IMR-90 (cell line): ENCODE results near the gene MOCS1. TPM values are rescaled to one million over a fixed set of nuclear protein-coding genes. Genes with fewer than 3 reads are reported as not detected.

Experiments used
- ATAC-seq: fragments of 200-7000 bp; cut with Tn5 transposase; 2 replicates; pipeline ENCODE4 v1.9.1; 2020; ENCODE audit warnings: low read depth, mild to moderate bottlenecking, moderate library complexity
- BruUV-seq: library from RNA; stranded (reverse); fragments of 400-500 nt; replicated peaks from 2 replicates; lab custom pipeline; 2021; lab: Mats Ljungman, UMichigan
- CTCF ChIA-PET: fragments of 300-600 bp; formaldehyde crosslinking; extraction: SDS; loops from one replicate; lab custom pipeline; 2021; ENCODE audit warnings: antibody characterized with exemption; lab: Yijun Ruan, JAX
- POLR2A ChIA-PET: fragments of 300-600 bp; sonication (Branson Sonifier 250); formaldehyde crosslinking; loops from one replicate; lab custom pipeline; 2022; ENCODE audit warnings: antibody characterized with exemption; ENCODE audit not compliant: unreplicated experiment; lab: Charles Lee
- DNase-seq: peaks from one replicate; pipeline ENCODE4 v3.0.0; 2013
- H2AFZ ChIP-seq: replicated peaks from 2 replicates; pipeline ENCODE3; 2013; ENCODE audit warnings: low read length, mild to moderate bottlenecking; ENCODE audit not compliant: poor library complexity
- H2AK5ac ChIP-seq: 2 replicates; pipeline ENCODE4 v1.6.1; 2013; ENCODE audit warnings: low read depth, low read length, inconsistent platforms
- H2AK9ac ChIP-seq: replicated peaks from 2 replicates; pipeline ENCODE3; 2013; ENCODE audit warnings: mild to moderate bottlenecking, low read depth, low read length, moderate library complexity; ENCODE audit not compliant: poor library complexity
- H2BK120ac ChIP-seq: 2 replicates; pipeline ENCODE4 v1.6.1; 2013; ENCODE audit warnings: low read depth, low read length, inconsistent platforms
- H2BK15ac ChIP-seq: 3 replicates; pipeline ENCODE4 v1.6.1; 2013; ENCODE audit warnings: low read depth, low read length, inconsistent platforms
- H2BK20ac ChIP-seq: 2 replicates; pipeline ENCODE4 v1.6.1; 2013; ENCODE audit warnings: low read depth, mild to moderate bottlenecking, inconsistent platforms, low read length, moderate library complexity
- H2BK5ac ChIP-seq: 2 replicates; pipeline ENCODE4 v1.6.1; 2013; ENCODE audit warnings: mild to moderate bottlenecking, low read depth, low read length, inconsistent platforms; ENCODE audit not compliant: poor library complexity, severe bottlenecking
- H3K14ac ChIP-seq: replicated peaks from 2 replicates; pipeline ENCODE4 v1.6.1; 2013; ENCODE audit warnings: low read depth, low read length, inconsistent platforms
- H3K18ac ChIP-seq: 2 replicates; pipeline ENCODE4 v1.6.1; 2013; ENCODE audit warnings: low read depth, low read length, control low read depth
- H3K23ac ChIP-seq: 2 replicates; pipeline ENCODE4 v1.6.1; 2013; ENCODE audit warnings: low read depth, low read length, inconsistent platforms
- H3K27ac ChIP-seq: 2 replicates; pipeline ENCODE4 v1.5.1; 2013; ENCODE audit warnings: mild to moderate bottlenecking, control low read depth, low read length; ENCODE audit not compliant: insufficient read depth
- H3K27me3 ChIP-seq: 2 replicates; pipeline ENCODE4 v1.6.1; 2013; ENCODE audit warnings: low read length; ENCODE audit not compliant: control insufficient read depth, insufficient read depth
- H3K36me3 ChIP-seq: 2 replicates; pipeline ENCODE4 v1.6.1; 2013; ENCODE audit warnings: low read length, mixed read lengths; ENCODE audit not compliant: control insufficient read depth, insufficient read depth
- H3K4ac ChIP-seq: 2 replicates; pipeline ENCODE4 v1.6.1; 2013; ENCODE audit warnings: low read depth, low read length, inconsistent platforms
- H3K4me1 ChIP-seq: 2 replicates; pipeline ENCODE4 v1.6.1; 2013; ENCODE audit warnings: low read length, mixed read lengths; ENCODE audit not compliant: control insufficient read depth, insufficient read depth
- H3K4me2 ChIP-seq: 2 replicates; pipeline ENCODE4 v1.6.1; 2013; ENCODE audit warnings: low read depth, mild to moderate bottlenecking, control low read depth, low read length, moderate library complexity
- H3K4me3 ChIP-seq: 2 replicates; pipeline ENCODE4 v1.5.1; 2013; ENCODE audit warnings: low read depth, mild to moderate bottlenecking, control low read depth, low read length, moderate library complexity; ENCODE audit not compliant: insufficient read depth
- H3K56ac ChIP-seq: 2 replicates; pipeline ENCODE4 v1.6.1; 2013; ENCODE audit warnings: low read length, inconsistent platforms; ENCODE audit not compliant: insufficient read depth; ENCODE audit errors: extremely low read depth
- H3K79me1 ChIP-seq, 2 experiments: 2 replicates each; pipeline ENCODE4 v1.6.1; 2013; ENCODE audit warnings: low read length in 2 of 2, inconsistent platforms in 1 of 2, low read depth in 1 of 2
- H3K9ac ChIP-seq: 2 replicates; pipeline ENCODE4 v1.6.1; 2013; ENCODE audit warnings: low read depth, low read length, control low read depth
- H3K9me1 ChIP-seq: 2 replicates; pipeline ENCODE4 v1.6.1; 2013; ENCODE audit warnings: low read length, inconsistent platforms; ENCODE audit not compliant: insufficient read depth
- H3K9me3 ChIP-seq: 2 replicates; pipeline ENCODE4 v1.6.1; 2013; ENCODE audit warnings: low read length; ENCODE audit not compliant: control insufficient read depth, insufficient read depth
- H4K20me1 ChIP-seq: 2 replicates; pipeline ENCODE4 v1.6.1; 2013; ENCODE audit warnings: low read length, inconsistent platforms; ENCODE audit not compliant: insufficient read depth
- H4K5ac ChIP-seq: 2 replicates; pipeline ENCODE4 v1.6.1; 2013; ENCODE audit warnings: mild to moderate bottlenecking, low read depth, low read length, control low read depth
- H4K8ac ChIP-seq, 2 experiments: 2 replicates each; pipeline ENCODE4 v1.6.1; 2013; ENCODE audit warnings: low read depth in 2 of 2, low read length in 2 of 2, control low read depth in 1 of 2, inconsistent platforms in 1 of 2
- H4K91ac ChIP-seq: 2 replicates; pipeline ENCODE4 v1.6.1; 2013; ENCODE audit warnings: low read depth, low read length, inconsistent platforms; ENCODE audit not compliant: insufficient read depth
- CEBPB ChIP-seq: IDR thresholded peaks from 2 replicates; pipeline ENCODE4 v1.6.1; 2012; ENCODE audit warnings: low read depth, low read length, improper control_type of control experiment
- CTCF ChIP-seq: conservative IDR thresholded peaks from 2 replicates; pipeline ENCODE4 v1.5.1; 2012; ENCODE audit warnings: mild to moderate bottlenecking, low read depth, low read length, improper control_type of control experiment
- ELK1 ChIP-seq: fragments of 150-350 bp; IDR thresholded peaks from 2 replicates; pipeline ENCODE4 v1.6.1; 2016; ENCODE audit warnings: low read depth, mild to moderate bottlenecking, low read length, moderate library complexity, borderline replicate concordance
- MAFK ChIP-seq: IDR thresholded peaks from 2 replicates; pipeline ENCODE4 v1.6.1; 2012; ENCODE audit warnings: low read depth, low read length, improper control_type of control experiment
- MXI1 ChIP-seq: IDR thresholded peaks from 2 replicates; pipeline ENCODE4 v1.6.1; 2012; ENCODE audit warnings: low read depth, mild to moderate bottlenecking, low read length, moderate library complexity, borderline replicate concordance
- NFE2L2 ChIP-seq: fragments of 150-350 bp; IDR thresholded peaks from 2 replicates; pipeline ENCODE4 v1.6.1; 2016; ENCODE audit warnings: low read depth, mild to moderate bottlenecking, low read length
- RAD21 ChIP-seq: IDR thresholded peaks from 2 replicates; pipeline ENCODE4 v1.6.1; 2012; ENCODE audit warnings: low read length, improper control_type of control experiment
- RCOR1 ChIP-seq: IDR thresholded peaks from 2 replicates; pipeline ENCODE4 v1.6.1; 2012; ENCODE audit warnings: mild to moderate bottlenecking, low read length, improper control_type of control experiment; ENCODE audit not compliant: insufficient replicate concordance
- USF2 ChIP-seq: fragments of 150-350 bp; IDR thresholded peaks from 2 replicates; pipeline ENCODE4 v1.6.1; 2017; ENCODE audit warnings: mild to moderate bottlenecking, antibody characterized with exemption, low read length, low read depth
- WGBS, 2 experiments: methylation state at CpG; one replicate each; pipeline versions ENCODE4 v1.1.5 to v1.1.7; 2013; ENCODE audit warnings: missing lambda C conversion rate in 2 of 2; ENCODE audit not compliant: insufficient read length in 1 of 2; ENCODE audit errors: extremely low coverage in 2 of 2; 5-methylcytosine and 5-hydroxymethylcytosine counted together
- dilution Hi-C: fragments of 300-500 bp; cut with HindIII; formaldehyde crosslinking; loops from one replicate; pipeline ENCODE4 v1.14.3; 2018; ENCODE audit warnings: low sequenced_read_pairs; ENCODE audit not compliant: unreplicated experiment
- in situ Hi-C: fragments of 300-500 bp; cut with MboI; formaldehyde crosslinking; loops from 3 replicates; pipeline ENCODE4 v1.14.3; 2019; ENCODE audit warnings: low sequenced_read_pairs, inconsistent platforms, mixed read lengths
- intact Hi-C: fragments of 100-400 bp; cut with micrococcal nuclease; formaldehyde crosslinking; loops from 2 replicates; pipeline ENCODE4 v1.10.0; 2022
- polyA plus RNA-seq, 3 experiments: library from polyadenylated mRNA; depleted of rRNA; stranded (reverse); fragments of >200 nt; gene quantifications; 2 replicates each; pipeline ENCODE4 v1.2.3, GENCODE V29; 2012; ENCODE audit warnings: low replicate concordance in 1 of 3
- total RNA-seq: library from RNA; depleted of rRNA; stranded (reverse); fragments of >200 nt; gene quantifications from 2 replicates; pipeline ENCODE4 v1.2.3, GENCODE V29; 2012

MOCS1 gene
- total and polyA plus RNA-seq, 2 of the 4 experiments (the other 2 are of a cell fraction): 5.5 to 9.5 TPM

GRCh38 chr6:39893286-39893685 lies 41.0 kb downstream of the MOCS1 start:
- no peak overlapping the region for H3K18ac ChIP-seq
- intact Hi-C loops: loop anchor here (5.0 to 10.0 kb wide), 3 partner anchors 166 to 328 kb away; partner anchors contain the start of gene KIF6
- ATAC-seq (no peak), DNase-seq (no peak)
- CTCF ChIA-PET: interaction anchor here (0.6 to 1.7 kb wide), 10 partner anchors 11 to 531 kb away, joined by 3 to 18 read pairs (median 4); no protein-coding TSS in a partner anchor
- POLR2A ChIA-PET: no interaction called here
- H2AK9ac ChIP-seq: no peak overlapping the region
- no peak overlapping the region for H3K56ac ChIP-seq
- no peak overlapping the region for H4K8ac ChIP-seq
- H3K4me3 ChIP-seq: no peak overlapping the region
- 0 out of 2 replicates have a peak, but pooled peaks cover 3% of the 10 kb centered on the region for H3K9me1 ChIP-seq
- H3K9me3 ChIP-seq: no peaks in the 10 kb centered on the region
- dilution Hi-C loops: no loop called here
- H3K79me1 ChIP-seq: no peaks in the 10 kb centered on the region
- no peak overlapping the region for H3K23ac ChIP-seq
- no peak overlapping the region for H2BK15ac ChIP-seq
- TF ChIP-seq CEBPB (no peak), CTCF (no peak), ELK1 (no peak), MAFK (no peak), RCOR1 (no peak), NFE2L2 (no peak), USF2 (no peak), RAD21 (no peak), MXI1 (no peak)
- H2AFZ ChIP-seq: no peak overlapping the region
- no peak overlapping the region for H4K91ac ChIP-seq
- H4K5ac ChIP-seq: no peak overlapping the region
- H3K9ac ChIP-seq: no peak overlapping the region
- H3K27me3 ChIP-seq: no peaks in the 10 kb centered on the region
- H4K20me1 ChIP-seq: no peaks in the 10 kb centered on the region
- H3K4ac ChIP-seq: no peak overlapping the region
- no peak overlapping the region for H2BK20ac ChIP-seq
- peaks cover 2% of the 10 kb centered on the region; the same call in 1 of the 2 replicates for H3K36me3 ChIP-seq
- H2AK5ac ChIP-seq: no peak overlapping the region
- WGBS, 2 experiments: no CpG with 5 or more reads among the region's 8 CpGs
- H3K4me1 ChIP-seq: peaks cover 8% of the 10 kb centered on the region
- no peak overlapping the region for H2BK120ac ChIP-seq
- H3K27ac ChIP-seq: no peak overlapping the region
- BruUV-seq: no TSS peak
- H3K14ac ChIP-seq: no peak overlapping the region
- H2BK5ac ChIP-seq: no peak overlapping the region
- in situ Hi-C loops: no loop called here
- no peak overlapping the region for H3K4me2 ChIP-seq
